Measurements from ENCODE around the gene ZNF350. TPM values are rescaled to one million over a fixed set of nuclear protein-coding genes. Genes with fewer than 3 reads are reported as not detected.

Gene ZNF350
- total and polyA plus RNA-seq, 2 of the 13 experiments (the other 11 are each of a cell fraction or from before 2014, with no cell fraction given) = 3.7 to 6.9 TPM

DNA sequence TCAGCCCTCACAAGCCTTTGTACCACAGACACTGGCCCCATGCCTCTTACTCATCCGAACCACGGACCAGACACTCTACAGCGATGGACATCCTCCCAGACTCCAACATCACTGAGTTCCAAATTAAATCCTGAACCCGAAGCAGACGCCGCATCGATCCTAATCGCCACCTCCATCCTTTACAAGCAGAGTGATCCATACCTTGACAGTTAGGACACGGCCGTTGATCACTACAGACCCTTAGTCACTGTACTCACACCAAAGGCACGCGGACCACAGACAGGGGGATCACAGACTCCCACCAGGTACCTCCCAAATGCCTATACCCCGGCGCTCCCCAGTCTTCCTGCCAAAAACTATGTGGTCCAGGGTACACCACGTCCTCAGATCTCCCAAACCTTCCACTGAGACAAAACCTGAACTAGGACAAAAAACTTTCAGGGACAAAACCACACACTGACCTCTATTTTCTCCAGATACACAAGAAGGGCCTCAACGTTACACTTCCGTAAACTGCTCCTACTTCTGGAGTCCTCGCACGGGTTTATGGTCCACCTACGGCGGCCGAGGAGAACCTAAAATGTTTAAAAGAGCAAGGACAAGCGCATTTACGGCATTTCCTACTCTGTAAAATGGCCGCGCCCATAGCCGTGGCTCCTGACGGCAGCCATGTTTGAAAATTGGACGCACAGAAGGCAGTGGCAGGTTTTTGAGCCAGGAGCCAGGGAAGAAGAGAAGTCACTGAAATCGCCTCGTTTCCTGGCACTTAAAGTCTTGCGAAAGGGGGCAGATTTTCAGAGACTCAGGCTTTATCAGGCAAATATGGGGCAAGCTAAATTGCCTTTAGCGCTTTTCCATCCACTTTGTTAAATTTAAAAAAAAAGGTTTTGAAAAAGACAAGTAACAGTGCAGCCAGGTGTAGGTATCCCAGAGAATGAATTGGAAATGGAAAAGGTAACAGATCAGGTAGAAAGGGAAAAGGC lies at the start of gene ZNF350 (continued):
- TF ChIP-seq TBP (CRISPR knock-in tag; IDR thresholded peaks at IDR 0.05) (no peak), NFE2L1 (CRISPR knock-in tag; IDR thresholded peaks at IDR 0.05; ENCODE audit: borderline replicate concordance) (no peak), SPEN (CRISPR knock-in tag; IDR thresholded peaks at IDR 0.05; ENCODE audit: low read depth) (peak; percentile 77; the same call in 1 of the 2 replicates), ZNF501 (CRISPR knock-in tag; IDR thresholded peaks at IDR 0.05) (peak; percentile 58; the same call in 1 of the 2 replicates), ZKSCAN5 (CRISPR knock-in tag; IDR thresholded peaks at IDR 0.05) (no peak), ZFP36 (IDR thresholded peaks at IDR 0.05; ENCODE audit: borderline replicate concordance, low read depth, low read length, partially characterized antibody) (no peak), ZNF674 (CRISPR knock-in tag; IDR thresholded peaks at IDR 0.05; ENCODE audit: low read depth) (no peak), MYC (CRISPR knock-in tag; IDR thresholded peaks at IDR 0.05; ENCODE audit: borderline replicate concordance) (peak; percentile 48; the same call in 1 of the 2 replicates), ZNF556 (CRISPR knock-in tag; IDR thresholded peaks at IDR 0.05; ENCODE audit: borderline replicate concordance) (no peak), ZNF30 (CRISPR knock-in tag; IDR thresholded peaks at IDR 0.05) (no peak), HMGA1 (CRISPR knock-in tag; conservative IDR thresholded peaks at IDR 0.05) (no peak), NFYC (CRISPR knock-in tag; IDR thresholded peaks at IDR 0.05) (peak; percentile 25; the same call in 1 of the 2 replicates), ZNF446 (CRISPR knock-in tag; IDR thresholded peaks at IDR 0.05) (0 out of 2 replicates have a peak, but pooled peaks have one; percentile 28), MIER3 (CRISPR knock-in tag; IDR thresholded peaks at IDR 0.05; ENCODE audit: borderline replicate concordance) (peak; percentile 93; the same call in 1 of the 2 replicates), HDAC2 (CRISPR knock-in tag; IDR thresholded peaks at IDR 0.05) (peak; percentile 75; the same call in 1 of the 2 replicates)
- TF ChIP-seq, protein P1, sequence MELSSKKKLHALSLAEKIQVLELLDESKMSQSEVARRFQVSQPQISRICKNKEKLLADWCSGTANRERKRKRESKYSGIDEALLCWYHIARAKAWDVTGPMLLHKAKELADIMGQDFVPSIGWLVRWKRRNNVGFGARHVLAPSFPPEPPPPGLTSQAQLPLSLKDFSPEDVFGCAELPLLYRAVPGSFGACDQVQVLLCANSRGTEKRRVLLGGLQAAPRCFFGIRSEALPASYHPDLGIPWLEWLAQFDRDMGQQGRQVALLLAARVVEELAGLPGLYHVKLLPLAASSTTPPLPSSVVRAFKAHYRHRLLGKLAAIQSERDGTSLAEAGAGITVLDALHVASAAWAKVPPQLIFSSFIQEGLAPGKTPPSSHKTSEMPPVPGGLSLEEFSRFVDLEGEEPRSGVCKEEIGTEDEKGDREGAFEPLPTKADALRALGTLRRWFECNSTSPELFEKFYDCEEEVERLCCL (CRISPR knock-in tag; IDR thresholded peaks at IDR 0.05; ENCODE audit: borderline replicate concordance) = no peak
- TF ChIP-seq, protein P2, sequence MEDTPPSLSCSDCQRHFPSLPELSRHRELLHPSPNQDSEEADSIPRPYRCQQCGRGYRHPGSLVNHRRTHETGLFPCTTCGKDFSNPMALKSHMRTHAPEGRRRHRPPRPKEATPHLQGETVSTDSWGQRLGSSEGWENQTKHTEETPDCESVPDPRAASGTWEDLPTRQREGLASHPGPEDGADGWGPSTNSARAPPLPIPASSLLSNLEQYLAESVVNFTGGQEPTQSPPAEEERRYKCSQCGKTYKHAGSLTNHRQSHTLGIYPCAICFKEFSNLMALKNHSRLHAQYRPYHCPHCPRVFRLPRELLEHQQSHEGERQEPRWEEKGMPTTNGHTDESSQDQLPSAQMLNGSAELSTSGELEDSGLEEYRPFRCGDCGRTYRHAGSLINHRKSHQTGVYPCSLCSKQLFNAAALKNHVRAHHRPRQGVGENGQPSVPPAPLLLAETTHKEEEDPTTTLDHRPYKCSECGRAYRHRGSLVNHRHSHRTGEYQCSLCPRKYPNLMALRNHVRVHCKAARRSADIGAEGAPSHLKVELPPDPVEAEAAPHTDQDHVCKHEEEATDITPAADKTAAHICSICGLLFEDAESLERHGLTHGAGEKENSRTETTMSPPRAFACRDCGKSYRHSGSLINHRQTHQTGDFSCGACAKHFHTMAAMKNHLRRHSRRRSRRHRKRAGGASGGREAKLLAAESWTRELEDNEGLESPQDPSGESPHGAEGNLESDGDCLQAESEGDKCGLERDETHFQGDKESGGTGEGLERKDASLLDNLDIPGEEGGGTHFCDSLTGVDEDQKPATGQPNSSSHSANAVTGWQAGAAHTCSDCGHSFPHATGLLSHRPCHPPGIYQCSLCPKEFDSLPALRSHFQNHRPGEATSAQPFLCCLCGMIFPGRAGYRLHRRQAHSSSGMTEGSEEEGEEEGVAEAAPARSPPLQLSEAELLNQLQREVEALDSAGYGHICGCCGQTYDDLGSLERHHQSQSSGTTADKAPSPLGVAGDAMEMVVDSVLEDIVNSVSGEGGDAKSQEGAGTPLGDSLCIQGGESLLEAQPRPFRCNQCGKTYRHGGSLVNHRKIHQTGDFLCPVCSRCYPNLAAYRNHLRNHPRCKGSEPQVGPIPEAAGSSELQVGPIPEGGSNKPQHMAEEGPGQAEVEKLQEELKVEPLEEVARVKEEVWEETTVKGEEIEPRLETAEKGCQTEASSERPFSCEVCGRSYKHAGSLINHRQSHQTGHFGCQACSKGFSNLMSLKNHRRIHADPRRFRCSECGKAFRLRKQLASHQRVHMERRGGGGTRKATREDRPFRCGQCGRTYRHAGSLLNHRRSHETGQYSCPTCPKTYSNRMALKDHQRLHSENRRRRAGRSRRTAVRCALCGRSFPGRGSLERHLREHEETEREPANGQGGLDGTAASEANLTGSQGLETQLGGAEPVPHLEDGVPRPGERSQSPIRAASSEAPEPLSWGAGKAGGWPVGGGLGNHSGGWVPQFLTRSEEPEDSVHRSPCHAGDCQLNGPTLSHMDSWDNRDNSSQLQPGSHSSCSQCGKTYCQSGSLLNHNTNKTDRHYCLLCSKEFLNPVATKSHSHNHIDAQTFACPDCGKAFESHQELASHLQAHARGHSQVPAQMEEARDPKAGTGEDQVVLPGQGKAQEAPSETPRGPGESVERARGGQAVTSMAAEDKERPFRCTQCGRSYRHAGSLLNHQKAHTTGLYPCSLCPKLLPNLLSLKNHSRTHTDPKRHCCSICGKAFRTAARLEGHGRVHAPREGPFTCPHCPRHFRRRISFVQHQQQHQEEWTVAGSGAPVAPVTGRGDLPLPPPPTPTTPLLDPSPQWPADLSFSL (CRISPR knock-in tag; IDR thresholded peaks at IDR 0.05) = no peak
- TF ChIP-seq, protein P3, sequence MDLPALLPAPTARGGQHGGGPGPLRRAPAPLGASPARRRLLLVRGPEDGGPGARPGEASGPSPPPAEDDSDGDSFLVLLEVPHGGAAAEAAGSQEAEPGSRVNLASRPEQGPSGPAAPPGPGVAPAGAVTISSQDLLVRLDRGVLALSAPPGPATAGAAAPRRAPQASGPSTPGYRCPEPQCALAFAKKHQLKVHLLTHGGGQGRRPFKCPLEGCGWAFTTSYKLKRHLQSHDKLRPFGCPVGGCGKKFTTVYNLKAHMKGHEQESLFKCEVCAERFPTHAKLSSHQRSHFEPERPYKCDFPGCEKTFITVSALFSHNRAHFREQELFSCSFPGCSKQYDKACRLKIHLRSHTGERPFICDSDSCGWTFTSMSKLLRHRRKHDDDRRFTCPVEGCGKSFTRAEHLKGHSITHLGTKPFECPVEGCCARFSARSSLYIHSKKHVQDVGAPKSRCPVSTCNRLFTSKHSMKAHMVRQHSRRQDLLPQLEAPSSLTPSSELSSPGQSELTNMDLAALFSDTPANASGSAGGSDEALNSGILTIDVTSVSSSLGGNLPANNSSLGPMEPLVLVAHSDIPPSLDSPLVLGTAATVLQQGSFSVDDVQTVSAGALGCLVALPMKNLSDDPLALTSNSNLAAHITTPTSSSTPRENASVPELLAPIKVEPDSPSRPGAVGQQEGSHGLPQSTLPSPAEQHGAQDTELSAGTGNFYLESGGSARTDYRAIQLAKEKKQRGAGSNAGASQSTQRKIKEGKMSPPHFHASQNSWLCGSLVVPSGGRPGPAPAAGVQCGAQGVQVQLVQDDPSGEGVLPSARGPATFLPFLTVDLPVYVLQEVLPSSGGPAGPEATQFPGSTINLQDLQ (CRISPR knock-in tag; IDR thresholded peaks at IDR 0.05) = no peak

Measured in HepG2 (cell line).